Measurements from ENCODE around the gene WRNIP1.

Gene WRNIP1

GRCh38 chr6:2765166-2765895, at the start of gene WRNIP1:
WRNIP1 (plus strand) TSS chr6:2765393; CDS start chr6:2765623, 230 bp downstream.
- H3K36me3 ChIP-seq (ENCODE audit: control insufficient read depth, insufficient read depth, low read length) = no peaks in the 10 kb centered on the region
- H3K4me1 ChIP-seq (ENCODE audit: control insufficient read depth, insufficient read depth, low read length) = peaks cover 13% of the 10 kb centered on the region
- H3K27me3 ChIP-seq (ENCODE audit: control insufficient read depth, insufficient read depth, low read length) = no peaks in the 10 kb centered on the region
- H3K27ac ChIP-seq (ENCODE audit: low read depth, low read length) = peak within 1 kb of the TSS; percentile 92
- H3K9ac ChIP-seq (ENCODE audit: low read length) = peak within 1 kb of the TSS; percentile 64
- peak within 1 kb of the TSS; percentile 82 for H3K4me3 ChIP-seq (ENCODE audit: low read length)

GRCh38 chr6:2715737-2716136, 49.5 kb upstream of the WRNIP1 start:
- no peak overlapping the region for H3K4me3 ChIP-seq (ENCODE audit: low read length)
- no peaks in the 10 kb centered on the region for H3K36me3 ChIP-seq (ENCODE audit: control insufficient read depth, insufficient read depth, low read length)
- H3K27ac ChIP-seq (ENCODE audit: low read depth, low read length) = peak overlapping the region; percentile 34
- H3K4me1 ChIP-seq (ENCODE audit: control insufficient read depth, insufficient read depth, low read length) = peaks cover 14% of the 10 kb centered on the region
- no peak overlapping the region for H3K9ac ChIP-seq (ENCODE audit: low read length)
- no peaks in the 10 kb centered on the region for H3K27me3 ChIP-seq (ENCODE audit: control insufficient read depth, insufficient read depth, low read length)

- no peak overlapping the region for H3K27ac ChIP-seq (ENCODE audit: low read depth, low read length)
- peaks cover 14% of the 10 kb centered on the region for H3K4me1 ChIP-seq (ENCODE audit: control insufficient read depth, insufficient read depth, low read length)
- H3K27me3 ChIP-seq (ENCODE audit: control insufficient read depth, insufficient read depth, low read length) = no peaks in the 10 kb centered on the region
- H3K9ac ChIP-seq (ENCODE audit: low read length) = no peak overlapping the region
- H3K36me3 ChIP-seq (ENCODE audit: control insufficient read depth, insufficient read depth, low read length) = no peaks in the 10 kb centered on the region
- no peak overlapping the region for H3K4me3 ChIP-seq (ENCODE audit: low read length)
Observed at GRCh38 chr6:2716936-2717700, 48.1 kb upstream of the WRNIP1 start.

- Histone ChIP-seq H3K27ac (ENCODE audit: low read depth, low read length) (no peak overlapping the region), H3K9ac (ENCODE audit: low read length) (no peak overlapping the region), H3K27me3 (ENCODE audit: control insufficient read depth, insufficient read depth, low read length) (no peaks in the 10 kb centered on the region)
Observed at GRCh38 chr6:2718334-2719092, 46.7 kb upstream of the WRNIP1 start.

GRCh38 chr6:2719093-2719455, 46.1 kb upstream of the WRNIP1 start:
- peaks cover 7% of the 10 kb centered on the region for H3K4me1 ChIP-seq (ENCODE audit: control insufficient read depth, insufficient read depth, low read length)
- no peak overlapping the region for H3K9ac ChIP-seq (ENCODE audit: low read length)
- no peak overlapping the region for H3K4me3 ChIP-seq (ENCODE audit: low read length)
- no peaks in the 10 kb centered on the region for H3K27me3 ChIP-seq (ENCODE audit: control insufficient read depth, insufficient read depth, low read length)
- H3K27ac ChIP-seq (ENCODE audit: low read depth, low read length) = no peak overlapping the region
- H3K36me3 ChIP-seq (ENCODE audit: control insufficient read depth, insufficient read depth, low read length) = no peaks in the 10 kb centered on the region

More at GRCh38 chr6:2718334-2719092, 46.7 kb upstream of the WRNIP1 start:
- no peaks in the 10 kb centered on the region for H3K36me3 ChIP-seq (ENCODE audit: control insufficient read depth, insufficient read depth, low read length)
- H3K4me3 ChIP-seq (ENCODE audit: low read length) = no peak overlapping the region
- peaks cover 12% of the 10 kb centered on the region for H3K4me1 ChIP-seq (ENCODE audit: control insufficient read depth, insufficient read depth, low read length)

- Histone ChIP-seq H3K36me3 (ENCODE audit: control insufficient read depth, insufficient read depth, low read length) (no peaks in the 10 kb centered on the region), H3K9ac (ENCODE audit: low read length) (no peak overlapping the region), H3K4me3 (ENCODE audit: low read length) (no peak overlapping the region), H3K27ac (ENCODE audit: low read depth, low read length) (no peak overlapping the region), H3K4me1 (ENCODE audit: control insufficient read depth, insufficient read depth, low read length) (no peaks in the 10 kb centered on the region), H3K27me3 (ENCODE audit: control insufficient read depth, insufficient read depth, low read length) (no peaks in the 10 kb centered on the region)
Observed at GRCh38 chr6:2721219-2721618, 44.0 kb upstream of the WRNIP1 start.

- Histone ChIP-seq H3K9ac (ENCODE audit: low read length) (no peak overlapping the region), H3K27ac (ENCODE audit: low read depth, low read length) (no peak overlapping the region), H3K36me3 (ENCODE audit: control insufficient read depth, insufficient read depth, low read length) (no peaks in the 10 kb centered on the region), H3K4me1 (ENCODE audit: control insufficient read depth, insufficient read depth, low read length) (no peaks in the 10 kb centered on the region), H3K27me3 (ENCODE audit: control insufficient read depth, insufficient read depth, low read length) (no peaks in the 10 kb centered on the region), H3K4me3 (ENCODE audit: low read length) (no peak overlapping the region)
Observed at GRCh38 chr6:2725364-2725988, 39.7 kb upstream of the WRNIP1 start.

GRCh38 chr6:2725999-2726567, 39.1 kb upstream of the WRNIP1 start:
- H3K27me3 ChIP-seq (ENCODE audit: control insufficient read depth, insufficient read depth, low read length) = no peaks in the 10 kb centered on the region
- no peak overlapping the region for H3K27ac ChIP-seq (ENCODE audit: low read depth, low read length)
- H3K4me3 ChIP-seq (ENCODE audit: low read length) = no peak overlapping the region
- H3K36me3 ChIP-seq (ENCODE audit: control insufficient read depth, insufficient read depth, low read length) = no peaks in the 10 kb centered on the region
- no peak overlapping the region for H3K9ac ChIP-seq (ENCODE audit: low read length)
- no peaks in the 10 kb centered on the region for H3K4me1 ChIP-seq (ENCODE audit: control insufficient read depth, insufficient read depth, low read length)

- Histone ChIP-seq H3K27ac (ENCODE audit: low read depth, low read length) (no peak overlapping the region), H3K27me3 (ENCODE audit: control insufficient read depth, insufficient read depth, low read length) (no peaks in the 10 kb centered on the region), H3K9ac (ENCODE audit: low read length) (no peak overlapping the region), H3K4me1 (ENCODE audit: control insufficient read depth, insufficient read depth, low read length) (no peaks in the 10 kb centered on the region), H3K4me3 (ENCODE audit: low read length) (no peak overlapping the region), H3K36me3 (ENCODE audit: control insufficient read depth, insufficient read depth, low read length) (no peaks in the 10 kb centered on the region)
Observed at GRCh38 chr6:2729921-2730320, 35.3 kb upstream of the WRNIP1 start.

- Histone ChIP-seq H3K27me3 (ENCODE audit: control insufficient read depth, insufficient read depth, low read length) (no peaks in the 10 kb centered on the region), H3K4me3 (ENCODE audit: low read length) (no peak overlapping the region), H3K9ac (ENCODE audit: low read length) (no peak overlapping the region), H3K36me3 (ENCODE audit: control insufficient read depth, insufficient read depth, low read length) (no peaks in the 10 kb centered on the region), H3K4me1 (ENCODE audit: control insufficient read depth, insufficient read depth, low read length) (no peaks in the 10 kb centered on the region), H3K27ac (ENCODE audit: low read depth, low read length) (no peak overlapping the region)
Observed at GRCh38 chr6:2730353-2731107, 34.7 kb upstream of the WRNIP1 start.

GRCh38 chr6:2731281-2731909, 33.8 kb upstream of the WRNIP1 start:
- Histone ChIP-seq H3K4me1 (ENCODE audit: control insufficient read depth, insufficient read depth, low read length) (no peaks in the 10 kb centered on the region), H3K27me3 (ENCODE audit: control insufficient read depth, insufficient read depth, low read length) (no peaks in the 10 kb centered on the region), H3K9ac (ENCODE audit: low read length) (no peak overlapping the region), H3K4me3 (ENCODE audit: low read length) (no peak overlapping the region), H3K36me3 (ENCODE audit: control insufficient read depth, insufficient read depth, low read length) (no peaks in the 10 kb centered on the region), H3K27ac (ENCODE audit: low read depth, low read length) (no peak overlapping the region)

Measured in rectal smooth muscle tissue (tissue), 1 donor.